ENCODE results near the gene STK32C.

STK32C gene

GRCh38 chr10:132194726-132195125, 113.0 kb downstream of the STK32C start:
- no peak for DNase-seq

- no peak for DNase-seq
Measured at GRCh38 chr10:132193907-132194552, 113.7 kb downstream of the STK32C start.

- DNase-seq, result no peak
Measured at GRCh38 chr10:132192991-132193665, 114.6 kb downstream of the STK32C start.

GRCh38 chr10:132192076-132192975, 115.4 kb downstream of the STK32C start:
- DNase-seq, result no peak

GRCh38 chr10:132189810-132190422, 117.8 kb downstream of the STK32C start:
- no peak for DNase-seq

GRCh38 chr10:132189016-132189415, 118.7 kb downstream of the STK32C start:
- no peak for DNase-seq

GRCh38 chr10:132188331-132188730, 119.4 kb downstream of the STK32C start:
- no peak for DNase-seq

GRCh38 chr10:132187430-132188138, 120.2 kb downstream of the STK32C start:
- no peak for DNase-seq

- DNase-seq, result no peak
Measured at GRCh38 chr10:132186488-132187429, 121.0 kb downstream of the STK32C start, which contains the start of gene DPYSL4. Gene DPYSL4 (plus strand): TSS chr10:132186948. CDS start chr10:132187064, 116 bp downstream.

GRCh38 chr10:132185601-132186487, 121.9 kb downstream of the STK32C start:
- DNase-seq, result no peak

GRCh38 chr10:132184816-132185593, 122.7 kb downstream of the STK32C start:
- DNase-seq, result no peak

GRCh38 chr10:132183046-132183445, 124.7 kb downstream of the STK32C start:
- no peak for DNase-seq

- no peak for DNase-seq
Measured at GRCh38 chr10:132182591-132182990, 125.2 kb downstream of the STK32C start.

GRCh38 chr10:132181691-132182425, 125.9 kb downstream of the STK32C start:
- DNase-seq, result no peak

GRCh38 chr10:132180736-132181135, 127.0 kb downstream of the STK32C start:
- no peak for DNase-seq

- no peak for DNase-seq
Measured at GRCh38 chr10:132179551-132180392, 128.0 kb downstream of the STK32C start.

All from cerebellar nuclear complex (tissue), 1 donor.